Stomach (tissue), 4 donors: ENCODE measurements around the gene DDX31.

Source experiments
- POLR2A ChIP-seq, 4 donors: fragments of 450-650 bp; IDR thresholded peaks; one replicate each; pipeline ENCODE4 v1.6.1; 2016; ENCODE audit warnings: antibody characterized with exemption in 4 of 4, control low read depth in 2 of 4, mild to moderate bottlenecking in 1 of 4, moderate library complexity in 1 of 4
- POLR2AphosphoS5 ChIP-seq, 3 donors: sonication (generic); formaldehyde crosslinking; IDR thresholded peaks; one replicate each; pipeline ENCODE4 v1.6.1; 2016; ENCODE audit warnings: antibody characterized with exemption in 3 of 3
- TF ChIP-seq, protein P1 (sequence below), 7 experiments: fragments of 450-650 bp in 4 of 7; fragments of 200-600 bp in 3 of 7; sonication (generic) in 3 of 7; IDR thresholded peaks; one replicate each; pipeline ENCODE4 v1.5.1; 2016 to 2019; ENCODE audit warnings: antibody characterized with exemption in 7 of 7, control low read depth in 2 of 7, mild to moderate bottlenecking in 1 of 7

DNA sequence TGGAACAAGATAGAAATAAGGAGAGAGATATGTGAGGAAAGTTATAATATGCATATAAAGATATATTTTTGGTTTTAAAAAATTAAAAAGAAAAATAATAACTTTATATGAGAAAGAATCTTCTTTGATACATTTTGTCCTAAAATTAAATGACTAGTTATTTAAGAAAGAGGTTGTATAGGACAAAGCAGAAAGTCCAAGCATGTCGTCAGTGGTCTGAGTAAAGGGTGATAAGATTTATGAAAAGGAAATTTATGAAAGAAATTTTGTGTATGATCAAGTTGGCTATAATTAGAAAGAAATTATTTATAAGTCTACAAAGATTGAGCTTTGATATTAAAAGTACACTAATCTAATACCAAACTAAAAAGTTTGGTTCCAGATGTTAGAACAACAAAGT is 32.5 kb upstream of the DDX31 start:
- TF ChIP-seq, protein P1, sequence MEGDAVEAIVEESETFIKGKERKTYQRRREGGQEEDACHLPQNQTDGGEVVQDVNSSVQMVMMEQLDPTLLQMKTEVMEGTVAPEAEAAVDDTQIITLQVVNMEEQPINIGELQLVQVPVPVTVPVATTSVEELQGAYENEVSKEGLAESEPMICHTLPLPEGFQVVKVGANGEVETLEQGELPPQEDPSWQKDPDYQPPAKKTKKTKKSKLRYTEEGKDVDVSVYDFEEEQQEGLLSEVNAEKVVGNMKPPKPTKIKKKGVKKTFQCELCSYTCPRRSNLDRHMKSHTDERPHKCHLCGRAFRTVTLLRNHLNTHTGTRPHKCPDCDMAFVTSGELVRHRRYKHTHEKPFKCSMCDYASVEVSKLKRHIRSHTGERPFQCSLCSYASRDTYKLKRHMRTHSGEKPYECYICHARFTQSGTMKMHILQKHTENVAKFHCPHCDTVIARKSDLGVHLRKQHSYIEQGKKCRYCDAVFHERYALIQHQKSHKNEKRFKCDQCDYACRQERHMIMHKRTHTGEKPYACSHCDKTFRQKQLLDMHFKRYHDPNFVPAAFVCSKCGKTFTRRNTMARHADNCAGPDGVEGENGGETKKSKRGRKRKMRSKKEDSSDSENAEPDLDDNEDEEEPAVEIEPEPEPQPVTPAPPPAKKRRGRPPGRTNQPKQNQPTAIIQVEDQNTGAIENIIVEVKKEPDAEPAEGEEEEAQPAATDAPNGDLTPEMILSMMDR (IDR thresholded peaks at IDR 0.05): no peak
- TF ChIP-seq POLR2A (IDR thresholded peaks at IDR 0.05) (no peak), POLR2AphosphoS5 (IDR thresholded peaks at IDR 0.05) (no peak)
